ENCODE data around the gene MKX. TPM values are rescaled to one million over a fixed set of nuclear protein-coding genes. Genes with fewer than 3 reads are reported as not detected.

Gene MKX
- polyA plus RNA-seq, 3 donors, result not detected

- H3K79me2 ChIP-seq (ENCODE audit: insufficient read depth, low read length), result no peaks in the 10 kb centered on the region
- DNase-seq, result no peak
- WGBS (ENCODE audit: insufficient coverage), result no CpG with 5 or more reads among the region's 3 CpGs
Observed at GRCh38 chr10:27696466-27696865, 49.2 kb downstream of the MKX start.

GRCh38 chr10:27695706-27696105 is 49.9 kb downstream of the MKX start:
- no peak overlapping the region for H3K27ac Mint-ChIP-seq
- peaks cover 0 to 4% (median 0%) of the 10 kb centered on the region in 7 donors for H3K9me3 Mint-ChIP-seq
- no peak overlapping the region for H3K4me3 ChIP-seq (replicated peaks in 1 of 3; ENCODE audit: low read depth in 2 of 3, low read length in 3 of 3)
- no peaks in the 10 kb centered on the region for H3K36me3 Mint-ChIP-seq
- H3K36me3 ChIP-seq (replicated peaks in 1 of 2; ENCODE audit: control insufficient read depth in 1 of 2, insufficient read depth in 2 of 2, low read length in 2 of 2), result no peaks in the 10 kb centered on the region
- no peaks in the 10 kb centered on the region for H3K4me1 ChIP-seq (ENCODE audit: control insufficient read depth in 1 of 2, insufficient read depth in 2 of 2, low read length in 2 of 2)
- intact Hi-C loops (cut with micrococcal nuclease), result no loop called here
- H3K4me1 Mint-ChIP-seq, result no peaks in the 10 kb centered on the region
- WGBS (ENCODE audit: insufficient coverage), result no CpG with 5 or more reads among the region's 2 CpGs
- peaks cover 0 to 3% of the 10 kb centered on the region in 2 donors for H3K27me3 ChIP-seq (ENCODE audit: control insufficient read depth in 2 of 2, insufficient read depth in 2 of 2, low read length in 2 of 2)
- no peaks in the 10 kb centered on the region for H4K20me1 ChIP-seq (ENCODE audit: insufficient read depth, low read length)
- TF ChIP-seq CTCF (IDR thresholded peaks at IDR 0.05), result no peak
- H3K4me2 ChIP-seq (replicated peaks; ENCODE audit: extremely low read depth, low read length, poor library complexity, severe bottlenecking), result no peak overlapping the region
- H3K9ac ChIP-seq (ENCODE audit: insufficient read depth, low read length, poor library complexity, severe bottlenecking), result no peak overlapping the region
- H3K27ac ChIP-seq (ENCODE audit: low read depth in 1 of 2, low read length in 2 of 2), result no peak overlapping the region
- no peak overlapping the region for H3K4me3 Mint-ChIP-seq
- peaks cover 0 to 10% (median 0%) of the 10 kb centered on the region in 3 donors for H3K27me3 Mint-ChIP-seq (ENCODE audit: low read depth in 3 of 3)
- no peaks in the 10 kb centered on the region for H3K9me3 ChIP-seq (replicated peaks in 1 of 2; ENCODE audit: control insufficient read depth in 1 of 2, insufficient read depth in 1 of 2, low read length in 2 of 2)
- H2AFZ ChIP-seq (ENCODE audit: insufficient read depth, low read depth, low read length, poor library complexity, severe bottlenecking), result no peak overlapping the region
- no peaks in the 10 kb centered on the region for H3K79me2 ChIP-seq (ENCODE audit: insufficient read depth, low read length)
- no peak for DNase-seq

More at GRCh38 chr10:27696466-27696865, 49.2 kb downstream of the MKX start:
- H2AFZ ChIP-seq (ENCODE audit: insufficient read depth, low read depth, low read length, poor library complexity, severe bottlenecking), result no peak overlapping the region
- no peak overlapping the region for H3K27ac Mint-ChIP-seq
- no peaks in the 10 kb centered on the region for H4K20me1 ChIP-seq (ENCODE audit: insufficient read depth, low read length)
- no peaks in the 10 kb centered on the region for H3K36me3 Mint-ChIP-seq
- H3K9me3 ChIP-seq (replicated peaks in 1 of 2; ENCODE audit: control insufficient read depth in 1 of 2, insufficient read depth in 1 of 2, low read length in 2 of 2), result no peaks in the 10 kb centered on the region
- H3K4me1 ChIP-seq (ENCODE audit: control insufficient read depth in 1 of 2, insufficient read depth in 2 of 2, low read length in 2 of 2), result no peaks in the 10 kb centered on the region
- peaks cover 0 to 3% of the 10 kb centered on the region in 2 donors for H3K27me3 ChIP-seq (ENCODE audit: control insufficient read depth in 2 of 2, insufficient read depth in 2 of 2, low read length in 2 of 2)
- H3K27ac ChIP-seq (ENCODE audit: low read depth in 1 of 2, low read length in 2 of 2), result no peak overlapping the region
- intact Hi-C loops (cut with micrococcal nuclease), result no loop called here
- H3K9ac ChIP-seq (ENCODE audit: insufficient read depth, low read length, poor library complexity, severe bottlenecking), result no peak overlapping the region
- H3K4me1 Mint-ChIP-seq, result no peaks in the 10 kb centered on the region
- H3K36me3 ChIP-seq (replicated peaks in 1 of 2; ENCODE audit: control insufficient read depth in 1 of 2, insufficient read depth in 2 of 2, low read length in 2 of 2), result no peaks in the 10 kb centered on the region
- H3K4me2 ChIP-seq (replicated peaks; ENCODE audit: extremely low read depth, low read length, poor library complexity, severe bottlenecking), result no peak overlapping the region
- TF ChIP-seq CTCF (IDR thresholded peaks at IDR 0.05), result no peak
- no peaks in the 10 kb centered on the region for H3K9me3 Mint-ChIP-seq
- peaks cover 0 to 10% (median 0%) of the 10 kb centered on the region in 3 donors for H3K27me3 Mint-ChIP-seq (ENCODE audit: low read depth in 3 of 3)
- H3K4me3 Mint-ChIP-seq, result no peak overlapping the region
- no peak overlapping the region for H3K4me3 ChIP-seq (replicated peaks in 1 of 3; ENCODE audit: low read depth in 2 of 3, low read length in 3 of 3)
